H1 (cell line): Measurements from ENCODE around the gene THYN1. TPM values are rescaled to one million over a fixed set of nuclear protein-coding genes. Genes with fewer than 3 reads are reported as not detected.

Experiments
- CTCF ChIA-PET: fragments of 300-600 bp; sonication (Branson Sonifier 250); formaldehyde crosslinking; loops from one replicate; lab custom pipeline; 2021; ENCODE audit not compliant: partially characterized antibody; lab: Charles Lee
- POLR2A ChIA-PET: fragments of 300-600 bp; sonication (Branson Sonifier 250); formaldehyde crosslinking; loops from one replicate; lab custom pipeline; 2021; ENCODE audit warnings: inconsistent platforms; ENCODE audit not compliant: partially characterized antibody; lab: Charles Lee
- DNase-seq, 2 experiments: peaks; one replicate each; pipeline versions ENCODE4 v3.0.0 to v3.0.0-alpha.2; 2010 to 2022; ENCODE audit warnings: low spot score in 2 of 2, low read depth in 1 of 2, mixed read lengths in 1 of 2
- FAIRE-seq: peaks from 2 replicates; lab custom pipeline; 2011; peaks lifted over from hg19 to GRCh38; lab: Jason Lieb, UNC
- H2AFZ ChIP-seq: 2 replicates; pipeline ENCODE4 v1.8.1; 2012; ENCODE audit warnings: low read length, inconsistent platforms
- H2AK5ac ChIP-seq: 2 replicates; pipeline ENCODE4 v1.6.1; 2013; ENCODE audit warnings: low read depth, low read length
- H2BK120ac ChIP-seq: replicated peaks from 2 replicates; pipeline ENCODE3; 2013; ENCODE audit warnings: low read depth, low read length, inconsistent platforms
- H2BK12ac ChIP-seq: 2 replicates; pipeline ENCODE4 v1.6.1; 2013; ENCODE audit warnings: low read depth, low read length
- H2BK15ac ChIP-seq: 2 replicates; pipeline ENCODE4 v1.6.1; 2013; ENCODE audit warnings: low read length
- H2BK20ac ChIP-seq: 2 replicates; pipeline ENCODE4 v1.6.1; 2013; ENCODE audit warnings: low read length
- H2BK5ac ChIP-seq: 2 replicates; pipeline ENCODE4 v1.6.1; 2013; ENCODE audit warnings: low read depth, low read length
- H3K14ac ChIP-seq: 2 replicates; pipeline ENCODE4 v1.6.1; 2013; ENCODE audit warnings: inconsistent platforms; ENCODE audit not compliant: insufficient read length
- H3K18ac ChIP-seq: 2 replicates; pipeline ENCODE4 v1.6.1; 2013; ENCODE audit warnings: low read length; ENCODE audit errors: extremely low read depth
- H3K23ac ChIP-seq: 2 replicates; pipeline ENCODE4 v1.6.1; 2013; ENCODE audit warnings: inconsistent platforms; ENCODE audit not compliant: insufficient read length
- H3K23me2 ChIP-seq: 2 replicates; pipeline ENCODE4 v1.6.1; 2013; ENCODE audit warnings: low read depth, low read length
- H3K27ac ChIP-seq: 2 replicates; pipeline ENCODE4 v1.6.1; 2011; ENCODE audit warnings: low read depth, low read length, inconsistent platforms
- H3K27me3 ChIP-seq, 4 experiments: replicated peaks in 1 of 4; 1 replicate in 1 of 4; 2 replicates in 3 of 4; pipeline versions ENCODE4 v1.6.1 to v1.8.1; 2011 to 2013; ENCODE audit warnings: low read length in 3 of 4, mild to moderate bottlenecking in 3 of 4, inconsistent platforms in 2 of 4, mixed read lengths in 2 of 4, moderate library complexity in 1 of 4; ENCODE audit not compliant: control insufficient read depth in 3 of 4, insufficient read depth in 3 of 4; ENCODE audit errors: extremely low read depth in 1 of 4
- H3K36me3 ChIP-seq, 4 experiments: 2 replicates each; pipeline versions ENCODE4 v1.6.1 to v1.8.1; 2011 to 2013; ENCODE audit warnings: mild to moderate bottlenecking in 4 of 4, low read length in 3 of 4, moderate library complexity in 2 of 4, control low read depth in 1 of 4, inconsistent platforms in 1 of 4; ENCODE audit not compliant: insufficient read depth in 4 of 4, control insufficient read depth in 2 of 4
- H3K4ac ChIP-seq: replicated peaks from 2 replicates; pipeline ENCODE3; 2013; ENCODE audit warnings: low read length, low read depth, mixed read lengths, inconsistent platforms; ENCODE audit not compliant: insufficient read length
- H3K4me1 ChIP-seq, 4 experiments: replicated peaks in 1 of 4; 1 replicate in 1 of 4; 2 replicates in 3 of 4; pipeline versions ENCODE4 v1.6.1 to v1.8.1; 2011 to 2013; ENCODE audit warnings: low read length in 3 of 4, inconsistent platforms in 2 of 4, mixed read lengths in 1 of 4; ENCODE audit not compliant: insufficient read depth in 4 of 4, control insufficient read depth in 3 of 4
- H3K4me2 ChIP-seq, 2 experiments: 2 replicates each; pipeline versions ENCODE4 v1.6.1 to v1.8.1; 2011 to 2013; ENCODE audit warnings: low read depth in 2 of 2, low read length in 2 of 2, control low read depth in 1 of 2, inconsistent platforms in 1 of 2, mild to moderate bottlenecking in 1 of 2; ENCODE audit not compliant: insufficient read depth in 1 of 2
- H3K4me3 ChIP-seq, 4 experiments: fragments of 200-600, 300-600 bp in 1 of 4; sonication (generic), shearing (Covaris generic), sonication (Bioruptor Twin) in 1 of 4; 2 replicates each; pipeline versions ENCODE4 v1.5.1 to v1.8.1; 2011 to 2016; ENCODE audit warnings: low read length in 4 of 4, low read depth in 3 of 4, control low read depth in 2 of 4, inconsistent platforms in 2 of 4, mild to moderate bottlenecking in 2 of 4, mixed read lengths in 1 of 4, moderate library complexity in 1 of 4; ENCODE audit not compliant: insufficient read depth in 2 of 4; ENCODE audit errors: extremely low read depth in 1 of 4
- H3K56ac ChIP-seq: replicated peaks from 2 replicates; pipeline ENCODE3; 2013; ENCODE audit warnings: low read depth, mild to moderate bottlenecking, mixed read lengths, low read length, inconsistent platforms; ENCODE audit not compliant: insufficient read length
- H3K79me1 ChIP-seq: 2 replicates; pipeline ENCODE4 v1.6.1; 2013; ENCODE audit warnings: low read depth, low read length, control low read depth
- H3K79me2 ChIP-seq, 2 experiments: 2 replicates each; pipeline versions ENCODE4 v1.6.1 to v1.8.1; 2012 to 2013; ENCODE audit warnings: low read length in 2 of 2, mild to moderate bottlenecking in 2 of 2, inconsistent platforms in 1 of 2; ENCODE audit not compliant: insufficient read depth in 2 of 2, control insufficient read depth in 1 of 2
- H3K9ac ChIP-seq, 4 experiments: replicated peaks in 1 of 4; 1 replicate in 1 of 4; 2 replicates in 3 of 4; pipeline versions ENCODE4 v1.6.1 to v1.8.1; 2011 to 2013; ENCODE audit warnings: low read depth in 3 of 4, low read length in 3 of 4, control low read depth in 2 of 4, mild to moderate bottlenecking in 2 of 4, moderate library complexity in 2 of 4, inconsistent platforms in 1 of 4; ENCODE audit errors: extremely low read depth in 1 of 4
- H3K9me3 ChIP-seq, 2 experiments: 2 replicates each; pipeline versions ENCODE4 v1.6.1 to v1.8.1; 2012 to 2013; ENCODE audit warnings: mild to moderate bottlenecking in 2 of 2, moderate library complexity in 2 of 2, control low read depth in 1 of 2, inconsistent platforms in 1 of 2, low read depth in 1 of 2, low read length in 1 of 2, mixed read lengths in 1 of 2; ENCODE audit not compliant: insufficient read depth in 2 of 2
- H4K20me1 ChIP-seq, 2 experiments: replicated peaks in 1 of 2; 2 replicates each; pipeline versions ENCODE3 to v1.8.1; 2011 to 2013; ENCODE audit warnings: inconsistent platforms in 2 of 2, low read length in 2 of 2, mild to moderate bottlenecking in 1 of 2; ENCODE audit not compliant: insufficient read depth in 2 of 2, control insufficient read depth in 1 of 2
- H4K5ac ChIP-seq: 2 replicates; pipeline ENCODE4 v1.6.1; 2013; ENCODE audit warnings: low read length, low read depth, mixed read lengths, inconsistent platforms; ENCODE audit not compliant: insufficient read length
- H4K8ac ChIP-seq: 2 replicates; pipeline ENCODE4 v1.8.0; 2013; ENCODE audit warnings: mild to moderate bottlenecking, moderate library complexity, low read length, inconsistent platforms; ENCODE audit not compliant: insufficient read depth; ENCODE audit errors: extremely low read depth
- H4K91ac ChIP-seq: replicated peaks from 2 replicates; pipeline ENCODE3; 2013; ENCODE audit warnings: low read length, mixed read lengths, inconsistent platforms; ENCODE audit not compliant: insufficient read length
- CBX8 ChIP-seq: fragments of 300-800, 300-1000 bp; sonication (generic); IDR thresholded peaks from 2 replicates; pipeline ENCODE4 v1.7.1; 2016; ENCODE audit warnings: low read depth, low read length, borderline replicate concordance
- HDAC2 ChIP-seq, 2 experiments: fragments of 300-600 bp in 1 of 2; sonication (generic) in 1 of 2; IDR thresholded peaks; 2 replicates each; pipeline ENCODE4 v1.6.1; 2011 to 2012; ENCODE audit warnings: low read depth in 2 of 2, low read length in 2 of 2, mild to moderate bottlenecking in 2 of 2, moderate library complexity in 2 of 2, borderline replicate concordance in 1 of 2, inconsistent platforms in 1 of 2
- POLR2AphosphoS5 ChIP-seq: IDR thresholded peaks from 2 replicates; pipeline ENCODE4 v1.6.1; 2011; ENCODE audit warnings: low read depth, low read length
- POU5F1 ChIP-seq: IDR thresholded peaks from 2 replicates; pipeline ENCODE4 v1.6.1; 2011; ENCODE audit warnings: low read depth, mild to moderate bottlenecking, low read length, moderate library complexity
- SIN3A ChIP-seq, 2 experiments: IDR thresholded peaks in 1 of 2; conservative IDR thresholded peaks in 1 of 2; 2 replicates each; pipeline ENCODE4 v1.6.1; 2011 to 2012; ENCODE audit warnings: low read length in 2 of 2, improper control_type of control experiment in 1 of 2, low read depth in 1 of 2, mild to moderate bottlenecking in 1 of 2
- SRF ChIP-seq: IDR thresholded peaks from 2 replicates; pipeline ENCODE4 v1.6.1; 2011; ENCODE audit warnings: mild to moderate bottlenecking, low read depth, low read length, moderate library complexity
- WGBS, 2 experiments: shearing (Covaris generic) in 1 of 2; methylation state at CpG; one replicate each; pipeline versions ENCODE4 v1.1.6 to v1.1.7; 2013 to 2015; ENCODE audit warnings: low lambda C conversion rate in 2 of 2, mixed read lengths in 2 of 2, inconsistent platforms in 1 of 2, low coverage in 1 of 2, missing lambda C conversion rate in 1 of 2; ENCODE audit not compliant: insufficient replicate concordance in 2 of 2, insufficient coverage in 1 of 2, insufficient read length in 1 of 2; ENCODE audit errors: extremely low coverage in 1 of 2, missing lambda C conversion rate in 1 of 2; 5-methylcytosine and 5-hydroxymethylcytosine counted together
- polyA plus RNA-seq, 7 experiments: library from polyadenylated mRNA; depleted of rRNA in 3 of 7; stranded (reverse) in 5 of 7; unstranded in 2 of 7; fragments of >200 nt in 5 of 7; fragments of 200-250 nt in 2 of 7; gene quantifications; 1 replicate in 5 of 7; 2 replicates in 1 of 7; 4 replicates in 1 of 7; pipeline versions ENCODE4 v1.2.1 to v1.2.3, GENCODE V29; 2011 to 2013; ENCODE audit warnings: missing spikeins in 2 of 7, mixed read lengths in 2 of 7
- total RNA-seq: library from RNA; stranded (reverse); fragmentation: NEBNext Ultra II Directional; extraction: Animal tissue kit (Norgen Biotek cat#: 25700); gene quantifications from 2 replicates; pipeline ENCODE4 v1.2.1, GENCODE V29; 2021
- TF ChIP-seq, protein P1 (sequence below): IDR thresholded peaks from 2 replicates; pipeline ENCODE4 v1.6.1; 2012; ENCODE audit warnings: low read length, inconsistent platforms

The THYN1 gene
- total and polyA plus RNA-seq, 2 of the 8 experiments (the other 6 are each of a cell fraction or from before 2014, with no cell fraction given), result 77.3 to 95.1 TPM

DNA sequence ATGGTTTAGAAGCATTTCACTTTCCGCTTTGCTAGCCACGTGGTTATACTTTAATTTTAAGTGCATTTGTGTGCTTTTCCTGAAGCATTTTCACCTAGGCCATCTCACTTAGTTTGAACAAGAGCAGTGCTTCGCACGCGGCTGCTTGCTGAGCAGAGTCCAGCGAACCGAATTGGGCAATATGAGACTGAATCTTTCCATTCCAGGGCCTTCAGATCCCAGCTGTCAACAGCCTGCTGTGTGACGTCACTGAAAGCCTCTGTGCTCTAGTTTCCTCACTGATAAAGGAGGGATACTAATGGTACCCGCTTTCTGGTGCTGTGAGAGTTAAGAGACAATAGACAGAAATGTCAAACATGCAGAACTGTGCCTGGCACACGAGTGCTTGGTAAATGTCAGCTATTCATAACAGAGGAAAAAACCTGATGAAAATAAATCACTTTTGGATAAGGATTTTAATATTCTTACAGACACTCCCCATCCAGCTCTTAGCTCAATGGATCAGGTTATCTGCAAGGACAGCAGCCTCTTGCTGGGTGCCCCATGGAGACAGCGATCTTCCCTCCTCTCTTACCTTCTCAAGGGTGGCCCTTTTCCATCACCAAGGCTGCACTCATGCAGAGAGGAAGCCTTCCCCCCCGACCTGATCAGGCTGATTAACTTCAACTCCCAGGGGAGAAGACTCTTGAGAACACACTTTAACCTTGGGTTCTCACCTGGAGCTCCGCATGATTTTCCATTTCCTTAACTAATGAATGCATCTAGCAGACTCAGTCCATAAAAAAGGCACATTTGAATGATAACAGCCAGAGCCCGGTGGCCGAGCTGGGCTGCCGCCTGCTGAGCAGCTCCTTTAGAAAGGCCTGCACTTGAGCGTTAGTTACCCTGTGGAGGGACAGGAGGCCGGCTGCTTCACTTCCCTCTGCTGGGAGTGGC, 19.5 kb upstream of the THYN1 start:
- peak overlapping the region; percentile 92 to 95 for H3K4me2 ChIP-seq
- peaks cover 18% of the 10 kb centered on the region for H3K23me2 ChIP-seq
- no peaks in the 10 kb centered on the region for H3K36me3 ChIP-seq
- H3K14ac ChIP-seq, result no peak overlapping the region
- peak overlapping the region; percentile 96 for H2BK20ac ChIP-seq
- peak overlapping the region; percentile 64; the same call in 1 of the 2 replicates for H2BK12ac ChIP-seq
- H4K5ac ChIP-seq, result peak overlapping the region; percentile 63
- H3K4ac ChIP-seq, result peak overlapping the region; percentile 55
- H2BK15ac ChIP-seq, result no peak overlapping the region; the same call in 1 of the 2 replicates
- H3K27me3 ChIP-seq, result peaks cover 0 to 5% (median 0%) of the 10 kb centered on the region in 4 experiments; a peak in 3 of 7 replicates
- peaks cover 3 to 68% of the 10 kb centered on the region in 2 experiments; a peak in 2 of 4 replicates for H3K79me2 ChIP-seq
- H3K18ac ChIP-seq, result peak overlapping the region; percentile 49
- no peak overlapping the region; the same call in 1 of the 2 replicates for H3K27ac ChIP-seq
- H3K9me3 ChIP-seq, result no peaks in the 10 kb centered on the region
- peaks cover 11 to 28% (median 17%) of the 10 kb centered on the region in 4 experiments for H3K4me1 ChIP-seq
- CTCF ChIA-PET, result interaction anchor here (0.6 to 12.0 kb wide), 9 partner anchors 9 to 54 kb away, joined by 3 to 114 read pairs (median 3); partner anchors contain the start of gene NCAPD3
- POLR2A ChIA-PET, result interaction anchor here (0.6 to 7.7 kb wide), 11 partner anchors 8 to 85 kb away, joined by 3 to 76 read pairs (median 4); partner anchors contain the start of genes ACAD8, GLB1L2, NCAPD3 and THYN1
- no peak overlapping the region for H4K8ac ChIP-seq
- H3K4me3 ChIP-seq, result peak overlapping the region; percentile 29 to 92 (median 89); a peak in 5 of 8 replicates
- peaks cover 3% of the 10 kb centered on the region; the same call in 1 of the 2 replicates for H3K79me1 ChIP-seq
- WGBS, 2 experiments, result 14% methylated on average over 18 of the region's 18 CpGs; no CpG with 5 or more reads in 1 of the 2 experiments
- DNase-seq (peak; percentile 69 to 82), FAIRE-seq (peak; percentile 88)
- H2BK120ac ChIP-seq, result peak overlapping the region; percentile 10
- H3K23ac ChIP-seq, result no peak overlapping the region
- peak overlapping the region; percentile 22 for H4K91ac ChIP-seq
- no peaks in the 10 kb centered on the region for H4K20me1 ChIP-seq
- no peak overlapping the region; a peak in 1 of 7 replicates for H3K9ac ChIP-seq
- H3K56ac ChIP-seq, result no peak overlapping the region
- H2AK5ac ChIP-seq, result no peak overlapping the region
- peak overlapping the region; percentile 92; the same call in 1 of the 2 replicates for H2BK5ac ChIP-seq
- no peak overlapping the region for H2AFZ ChIP-seq
- TF ChIP-seq HDAC2 (IDR thresholded peaks at IDR 0.05; ENCODE audit: borderline replicate concordance in 1 of 2, low read depth in 2 of 2, low read length in 2 of 2) (peak in 1 of 2 experiments; percentile 84; a peak in 2 of 4 replicates), CBX8 (no peak), SRF (no peak), POU5F1 (peak; percentile 68; the same call in 1 of the 2 replicates), SIN3A (conservative IDR thresholded peaks at IDR 0.05 in 1 of 2, IDR thresholded peaks at IDR 0.05 in 1 of 2; ENCODE audit: low read depth in 1 of 2, low read length in 2 of 2) (peak; percentile 9 to 73; a peak in 2 of 4 replicates), POLR2AphosphoS5 (no peak; the same call in 1 of the 2 replicates)
- TF ChIP-seq, protein P1, sequence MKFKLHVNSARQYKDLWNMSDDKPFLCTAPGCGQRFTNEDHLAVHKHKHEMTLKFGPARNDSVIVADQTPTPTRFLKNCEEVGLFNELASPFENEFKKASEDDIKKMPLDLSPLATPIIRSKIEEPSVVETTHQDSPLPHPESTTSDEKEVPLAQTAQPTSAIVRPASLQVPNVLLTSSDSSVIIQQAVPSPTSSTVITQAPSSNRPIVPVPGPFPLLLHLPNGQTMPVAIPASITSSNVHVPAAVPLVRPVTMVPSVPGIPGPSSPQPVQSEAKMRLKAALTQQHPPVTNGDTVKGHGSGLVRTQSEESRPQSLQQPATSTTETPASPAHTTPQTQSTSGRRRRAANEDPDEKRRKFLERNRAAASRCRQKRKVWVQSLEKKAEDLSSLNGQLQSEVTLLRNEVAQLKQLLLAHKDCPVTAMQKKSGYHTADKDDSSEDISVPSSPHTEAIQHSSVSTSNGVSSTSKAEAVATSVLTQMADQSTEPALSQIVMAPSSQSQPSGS, result peak; percentile 80; the same call in 1 of the 2 replicates
